SKM-1 treated with dmso at 0.1 percent for 144 hours (cell line): ENCODE results near the gene RNF20.
"Not testable (repeated sequence)": the region's sequence is repeated elsewhere in the genome, so short reads cannot be mapped to it uniquely, and the experiment has no call there.

Source experiments
- DNase-seq: peaks from one replicate; lab custom pipeline; 2025; ENCODE audit not compliant: unreplicated experiment; lab: John Stamatoyannopoulos, UW

RNF20 gene

DNA sequence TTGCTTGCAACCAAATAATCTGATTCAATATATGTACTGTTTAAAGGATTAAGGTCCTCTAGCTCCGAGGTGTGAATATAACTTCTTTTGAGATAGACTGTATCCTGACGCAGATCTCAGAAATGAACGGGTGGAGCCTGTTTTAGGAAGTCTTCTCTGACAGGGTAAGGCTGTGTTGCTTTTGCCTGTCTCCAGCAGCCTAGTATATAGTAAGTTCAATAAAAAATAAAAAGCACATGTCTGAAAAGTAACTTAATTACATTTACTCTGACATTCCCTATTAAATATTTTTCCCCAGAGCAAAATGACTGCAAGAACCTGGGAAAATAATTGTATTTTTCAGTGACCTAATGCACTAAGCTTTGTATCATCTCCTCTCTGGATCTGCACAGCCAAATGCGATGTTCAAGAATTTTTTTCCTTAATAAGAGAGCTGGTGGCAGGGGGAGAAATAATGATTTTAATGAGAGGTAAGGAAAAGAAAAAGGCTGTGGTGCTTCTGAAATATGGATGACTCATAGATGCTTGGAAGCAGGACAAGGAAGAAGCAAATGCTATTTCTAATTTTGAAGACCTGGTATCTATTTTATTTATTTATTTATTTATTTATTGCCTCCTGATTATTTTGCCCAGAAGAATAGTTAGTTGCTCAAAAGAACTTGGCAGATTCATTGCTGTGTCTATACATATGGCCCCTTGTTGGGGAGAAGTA is 53.8 kb downstream of the RNF20 start:
- DNase-seq = no peak

GRCh38 chr9:101590074-101590473 is 56.4 kb downstream of the RNF20 start:
- not testable (repeated sequence) for DNase-seq

- no peak for DNase-seq
These were observed 57.2 kb downstream of the RNF20 start for GRCh38 chr9:101590901-101591300.

GRCh38 chr9:101591787-101592446 is 58.3 kb downstream of the RNF20 start:
- DNase-seq = no peak

GRCh38 chr9:101592788-101593187 is 59.1 kb downstream of the RNF20 start:
- no peak for DNase-seq

GRCh38 chr9:101593345-101593744 is 59.7 kb downstream of the RNF20 start:
- DNase-seq = no peak

DNA sequence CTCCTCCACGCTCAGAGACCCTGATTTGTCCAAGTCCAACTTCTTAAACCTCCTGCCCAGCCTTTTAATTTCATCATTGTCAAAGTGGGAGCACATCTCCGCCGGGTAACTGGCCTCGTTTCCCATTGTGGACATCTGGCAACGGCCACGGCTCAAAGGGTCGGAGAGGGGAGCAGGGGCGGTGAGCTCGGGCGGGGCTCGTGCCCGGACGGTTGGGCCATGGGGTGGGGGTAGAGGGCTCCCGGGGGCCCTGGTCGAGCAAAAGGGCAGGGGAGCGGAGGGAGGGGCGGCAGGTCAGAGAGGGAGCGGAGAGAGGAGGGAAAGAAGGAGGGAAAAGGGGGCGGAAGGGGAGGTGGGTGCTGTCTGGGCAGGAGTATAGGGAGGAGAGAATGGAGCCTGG is 61.1 kb downstream of the RNF20 start, which contains the start of gene PPP3R2:
Gene PPP3R2 (minus strand): TSS at position 174 of the 400 bp plus-strand sequence. CDS start 48 bp downstream, at position 126.
- no peak for DNase-seq

DNA sequence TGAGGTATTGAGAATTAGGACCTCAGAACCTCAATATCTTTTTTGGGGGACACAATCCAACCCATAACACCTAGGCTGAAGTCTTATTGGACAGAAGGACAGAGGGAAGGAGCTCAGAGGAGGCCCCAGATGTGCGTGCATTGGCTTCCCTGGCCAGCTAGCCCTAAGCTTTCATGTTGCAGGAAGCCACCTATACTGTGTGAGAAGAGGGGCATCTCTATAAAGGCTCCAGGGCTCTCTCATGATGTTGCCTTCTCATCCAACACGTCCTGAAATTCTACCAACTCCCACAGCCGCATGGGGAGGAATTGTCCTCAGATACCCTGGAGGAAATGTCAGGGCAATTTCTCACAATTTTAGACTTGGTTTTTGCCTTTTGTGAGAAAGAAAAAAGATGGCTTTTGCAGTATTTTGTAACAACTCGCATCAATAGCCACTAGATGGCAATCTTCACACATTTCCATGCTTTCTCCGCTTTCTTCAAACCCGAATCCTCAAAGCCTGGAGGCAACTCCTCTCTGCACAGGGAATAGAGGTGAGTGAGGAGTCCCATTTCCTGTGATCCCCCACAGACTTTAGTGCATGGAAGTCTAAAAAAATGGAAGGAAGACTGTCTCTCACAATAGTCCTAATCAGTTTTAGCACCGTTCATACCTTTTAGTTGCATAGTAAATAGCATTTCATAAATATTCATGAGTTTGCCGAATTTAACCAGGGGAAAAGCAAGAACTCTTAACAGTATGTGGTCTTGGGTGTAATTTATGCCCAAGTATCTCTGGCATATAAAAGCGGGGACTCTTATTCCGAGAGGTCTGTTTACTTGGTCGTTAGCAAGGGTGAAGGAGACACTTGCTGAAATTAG is 68.5 kb downstream of the RNF20 start:
- peak; percentile 23 for DNase-seq

DNA sequence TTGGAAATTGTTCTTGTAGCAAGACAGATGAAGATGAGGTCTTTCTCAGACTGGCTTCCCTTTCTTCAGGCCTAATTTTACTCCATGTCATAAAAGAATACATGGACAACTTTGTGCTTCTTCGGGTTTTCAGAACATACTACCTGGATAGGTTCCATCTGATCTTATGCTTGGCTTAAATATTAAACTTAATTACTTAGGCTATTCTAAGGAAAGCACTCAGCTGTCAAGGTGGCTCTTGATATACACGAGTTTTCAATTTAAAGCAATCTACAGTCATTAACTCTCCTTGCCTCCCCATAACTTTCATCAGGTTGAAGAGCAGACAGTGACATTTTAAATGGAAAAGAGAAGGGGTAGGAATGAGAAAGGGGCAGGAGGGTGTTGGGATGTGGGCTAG is 70.6 kb downstream of the RNF20 start:
- no peak for DNase-seq

DNA sequence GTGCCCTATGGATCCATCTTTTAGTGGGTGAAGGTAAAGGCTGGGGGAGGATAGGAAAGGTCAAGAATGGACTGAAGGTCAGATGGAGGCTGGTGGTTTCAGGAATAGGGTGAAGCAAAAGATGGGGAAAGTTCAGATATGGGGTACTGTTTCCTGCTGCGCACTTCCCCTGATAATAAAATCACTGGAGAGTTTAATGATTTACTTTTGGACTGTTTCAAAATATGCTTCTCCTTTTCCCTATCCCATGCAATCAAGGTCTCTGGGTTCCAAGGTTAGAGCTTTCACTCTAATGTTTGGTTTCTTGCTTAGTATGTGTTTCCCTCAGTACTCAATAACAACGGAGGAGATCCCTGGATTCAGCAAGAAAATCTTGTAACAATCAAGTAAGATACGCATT is 71.9 kb downstream of the RNF20 start:
- DNase-seq = no peak
